ENCODE measurements around the gene SOS1. TPM values are rescaled to one million over a fixed set of nuclear protein-coding genes. Genes with fewer than 3 reads are reported as not detected.

Gene SOS1
- total and polyA plus RNA-seq, 2 donors (not counting 3 experiments of a cell fraction or from before 2014, with no cell fraction given): 22.2 to 32.5 TPM

GRCh38 chr2:39093218-39093898, 27.5 kb downstream of the SOS1 start:
- DNase-seq (ENCODE audit: low read depth, low spot score): no peak
- intact Hi-C loops (cut with micrococcal nuclease): no loop called here
- dilution Hi-C loops (cut with MboI; ENCODE audit: extremely low pct_ligation_motif_present, low sequenced_read_pairs): no loop called here
- Histone ChIP-seq H3K36me3 (ENCODE audit: control insufficient read depth in 2 of 2, extremely low read depth in 1 of 2, insufficient read depth in 2 of 2, low read length in 2 of 2) (no peaks in the 10 kb centered on the region), H3K4me2 (ENCODE audit: insufficient read depth, low read length) (no peak overlapping the region), H3K27ac (ENCODE audit: insufficient read depth, low read depth, low read length) (no peak overlapping the region), H4K20me1 (replicated peaks; ENCODE audit: control insufficient read depth, extremely low read depth, insufficient read depth, low read length) (peaks cover 4% of the 10 kb centered on the region), H3K4me1 (ENCODE audit: control insufficient read depth, extremely low read depth, insufficient read depth, low read length) (no peaks in the 10 kb centered on the region), H3K9me3 (replicated peaks; ENCODE audit: control insufficient read depth, insufficient read depth, low read length) (no peaks in the 10 kb centered on the region), H3K9me1 (replicated peaks; ENCODE audit: control insufficient read depth, extremely low read depth, insufficient read depth, low read length) (no peaks in the 10 kb centered on the region), H3K9ac (replicated peaks; ENCODE audit: extremely low read depth, insufficient read depth, low read length) (no peak overlapping the region), H3K27me3 (ENCODE audit: control insufficient read depth in 2 of 2, insufficient read depth in 2 of 2, low read length in 2 of 2) (no peaks in the 10 kb centered on the region), H3K79me2 (ENCODE audit: control insufficient read depth, insufficient read depth, low read length) (peaks cover 68% of the 10 kb centered on the region), H2AFZ (ENCODE audit: low read depth, low read length) (no peak overlapping the region), H3K4me3 (replicated peaks in 1 of 3; ENCODE audit: insufficient read depth in 1 of 3, low read depth in 1 of 3, low read length in 3 of 3) (no peak overlapping the region)
- BruUV-seq (replicated peaks): no TSS peak
- ChIA-PET CTCF (no interaction called here), POLR2A (no interaction called here)
- FAIRE-seq: no peak
- TF ChIP-seq CTCF (IDR thresholded peaks at IDR 0.05; ENCODE audit: extremely low read depth in 1 of 2, insufficient read depth in 1 of 2, low read depth in 1 of 2, low read length in 2 of 2) (no peak), JUN (IDR thresholded peaks at IDR 0.05; ENCODE audit: borderline replicate concordance, insufficient read depth, insufficient read length, low read depth) (no peak), POLR2A (IDR thresholded peaks at IDR 0.05; ENCODE audit: low read depth, low read length) (no peak), EZH2 (IDR thresholded peaks at IDR 0.05; ENCODE audit: borderline replicate concordance, low read depth, low read length, severe bottlenecking) (no peak), FOS (IDR thresholded peaks at IDR 0.05; ENCODE audit: borderline replicate concordance, insufficient read depth, low read length) (no peak), POLR2AphosphoS5 (IDR thresholded peaks at IDR 0.05; ENCODE audit: insufficient read depth, low read depth, low read length) (no peak), MAX (IDR thresholded peaks at IDR 0.05; ENCODE audit: insufficient read depth, insufficient read length) (no peak), MYC (IDR thresholded peaks at IDR 0.05; ENCODE audit: low read depth, low read length) (no peak), GATA2 (IDR thresholded peaks at IDR 0.05; ENCODE audit: insufficient read depth, insufficient read length, low read depth, low read length) (no peak)
